Activated CD4-positive, alpha-beta memory T cell treated with anti-CD3 and anti-CD28 coated beads, Interleukin-2, amount 10 ng/mL, durations not matched to agents 7 days and 5 days (primary cell): ENCODE results near the gene NUP93. TPM values are rescaled to one million over a fixed set of nuclear protein-coding genes. Genes with fewer than 3 reads are reported as not detected.
"Not testable (repeated sequence)": the region's sequence is repeated elsewhere in the genome, so short reads cannot be mapped to it uniquely, and the experiment has no call there.

Source experiments
- CTCF ChIA-PET: fragments of 350-600 bp; sonication (Branson Sonifier 250); formaldehyde crosslinking; loops from one replicate; lab custom pipeline; 2021; ENCODE audit warnings: antibody characterized with exemption, inconsistent platforms; lab: Charles Lee
- POLR2A ChIA-PET: fragments of 350-600 bp; sonication (Branson Sonifier 250); formaldehyde crosslinking; loops from one replicate; lab custom pipeline; 2021; ENCODE audit warnings: antibody characterized with exemption; lab: Charles Lee
- DNase-seq: peaks from one replicate; pipeline ENCODE4 v3.0.0-alpha.2; 2020
- H3K27ac Mint-ChIP-seq: one replicate; pipeline ENCODE4 v1.8.0; 2021; ENCODE audit warnings: mild to moderate bottlenecking, mixed read lengths
- H3K27me3 Mint-ChIP-seq: one replicate; pipeline ENCODE4 v1.8.0; 2021; ENCODE audit warnings: mixed read lengths
- H3K36me3 Mint-ChIP-seq: one replicate; pipeline ENCODE4 v1.8.0; 2021; ENCODE audit warnings: low read depth, mixed read lengths
- H3K4me1 Mint-ChIP-seq: one replicate; pipeline ENCODE4 v1.8.0; 2021; ENCODE audit warnings: mixed read lengths
- H3K4me3 Mint-ChIP-seq: one replicate; pipeline ENCODE4 v1.8.0; 2021; ENCODE audit warnings: mild to moderate bottlenecking, mixed read lengths
- H3K9me3 Mint-ChIP-seq: one replicate; pipeline ENCODE4 v1.8.0; 2021; ENCODE audit warnings: mixed read lengths
- total RNA-seq, 2 experiments: library from RNA; stranded (reverse); gene quantifications; one replicate each; pipeline ENCODE4 v1.2.3, GENCODE V29; 2021

The NUP93 gene
- total RNA-seq, 2 experiments from 2014 or later: 66.4 to 70.1 TPM

- Mint-ChIP-seq H3K4me1 (peaks cover 33% of the 10 kb centered on the region), H3K36me3 (no peaks in the 10 kb centered on the region), H3K27ac (no peak overlapping the region), H3K4me3 (no peak overlapping the region), H3K9me3 (no peaks in the 10 kb centered on the region), H3K27me3 (no peaks in the 10 kb centered on the region)
- CTCF ChIA-PET: interaction anchor here (0.6 to 3.6 kb wide), 9 partner anchors 15 to 89 kb away, joined by 3 to 22 read pairs (median 4); no protein-coding TSS in a partner anchor
- POLR2A ChIA-PET: interaction anchor here (8.9 kb wide), 1 partner anchor 67 kb away, joined by 67 read pairs; the partner anchor contains the start of gene HERPUD1
- no peak for DNase-seq
Observed at GRCh38 chr16:56865394-56866062, 135.6 kb downstream of the NUP93 start.

DNA sequence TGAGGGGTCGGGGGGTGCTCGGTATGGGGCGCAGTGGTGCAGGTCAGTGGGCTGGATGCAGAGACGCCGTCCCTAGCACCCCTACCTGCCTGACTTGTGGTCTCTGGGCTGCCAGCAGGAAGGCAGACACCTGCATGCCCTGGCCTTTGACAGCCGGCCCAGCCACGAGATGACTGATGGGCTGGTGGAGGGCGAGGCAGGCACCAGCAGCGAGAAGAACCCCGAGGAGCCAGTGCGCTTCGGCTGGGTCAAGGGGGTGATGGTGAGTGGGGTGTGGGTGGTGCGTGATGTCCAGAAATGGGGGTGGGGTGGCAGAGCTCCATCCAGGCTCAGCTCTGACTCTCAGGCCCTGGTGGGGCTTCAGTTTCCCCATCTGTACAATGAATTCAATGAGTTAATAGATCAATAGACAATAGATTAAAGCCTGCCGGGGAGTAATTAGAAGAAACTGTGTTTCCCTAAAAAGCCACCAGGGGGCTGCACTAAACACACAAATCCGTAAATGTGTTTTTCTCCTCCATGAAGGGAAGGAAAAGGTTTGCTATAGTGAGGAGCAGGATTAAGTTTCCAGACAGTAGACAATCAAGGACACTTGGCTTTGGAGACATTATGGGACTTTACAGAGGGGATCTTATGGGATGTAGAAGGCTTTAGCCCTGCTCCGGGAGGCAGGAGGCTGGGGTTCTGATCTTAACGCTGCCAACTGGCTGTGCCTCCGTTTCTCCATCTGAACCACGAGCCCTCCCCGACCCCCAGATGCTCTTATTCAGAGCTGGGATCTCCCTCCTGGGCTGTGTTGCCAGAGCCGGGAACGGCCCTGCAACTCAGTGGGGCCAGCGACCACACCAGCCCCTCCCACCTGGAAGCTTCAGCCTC lies 137.3 kb downstream of the NUP93 start:
- peak; percentile 45 for DNase-seq
- no peak overlapping the region for H3K27ac Mint-ChIP-seq
- CTCF ChIA-PET: interaction anchor here (0.9 to 3.6 kb wide), 12 partner anchors 8 to 98 kb away, joined by 3 to 22 read pairs (median 4); no protein-coding TSS in a partner anchor
- POLR2A ChIA-PET: interaction anchor here (8.9 kb wide), 1 partner anchor 66 kb away, joined by 67 read pairs; the partner anchor contains the start of gene HERPUD1
- peaks cover 16% of the 10 kb centered on the region for H3K4me1 Mint-ChIP-seq
- H3K36me3 Mint-ChIP-seq: no peaks in the 10 kb centered on the region
- no peak overlapping the region for H3K4me3 Mint-ChIP-seq
- no peaks in the 10 kb centered on the region for H3K27me3 Mint-ChIP-seq
- H3K9me3 Mint-ChIP-seq: no peaks in the 10 kb centered on the region

GRCh38 chr16:56868175-56868574 lies 138.2 kb downstream of the NUP93 start:
- Mint-ChIP-seq H3K4me3 (no peak overlapping the region), H3K27me3 (no peaks in the 10 kb centered on the region), H3K9me3 (no peaks in the 10 kb centered on the region), H3K4me1 (peaks cover 13% of the 10 kb centered on the region), H3K27ac (no peak overlapping the region), H3K36me3 (no peaks in the 10 kb centered on the region)
- no peak for DNase-seq
- ChIA-PET POLR2A (interaction anchor here (8.9 kb wide), 1 partner anchor 65 kb away, joined by 67 read pairs; the partner anchor contains the start of gene HERPUD1), CTCF (interaction anchor here (0.9 to 3.6 kb wide), 8 partner anchors 20 to 166 kb away, joined by 3 to 22 read pairs (median 10); no protein-coding TSS in a partner anchor)

GRCh38 chr16:56868766-56869165 lies 138.8 kb downstream of the NUP93 start:
- not testable (repeated sequence) for H3K27me3 Mint-ChIP-seq, H3K4me3 Mint-ChIP-seq, H3K36me3 Mint-ChIP-seq, H3K4me1 Mint-ChIP-seq, H3K27ac Mint-ChIP-seq, H3K9me3 Mint-ChIP-seq, DNase-seq
- ChIA-PET POLR2A (interaction anchor here (1.3 to 8.9 kb wide), 2 partner anchors 64 to 68 kb away, joined by 4 to 67 read pairs; partner anchors contain the start of gene HERPUD1), CTCF (interaction anchor here (0.8 to 3.2 kb wide), 11 partner anchors 17 to 292 kb away, joined by 3 to 13 read pairs (median 5); no protein-coding TSS in a partner anchor)

DNA sequence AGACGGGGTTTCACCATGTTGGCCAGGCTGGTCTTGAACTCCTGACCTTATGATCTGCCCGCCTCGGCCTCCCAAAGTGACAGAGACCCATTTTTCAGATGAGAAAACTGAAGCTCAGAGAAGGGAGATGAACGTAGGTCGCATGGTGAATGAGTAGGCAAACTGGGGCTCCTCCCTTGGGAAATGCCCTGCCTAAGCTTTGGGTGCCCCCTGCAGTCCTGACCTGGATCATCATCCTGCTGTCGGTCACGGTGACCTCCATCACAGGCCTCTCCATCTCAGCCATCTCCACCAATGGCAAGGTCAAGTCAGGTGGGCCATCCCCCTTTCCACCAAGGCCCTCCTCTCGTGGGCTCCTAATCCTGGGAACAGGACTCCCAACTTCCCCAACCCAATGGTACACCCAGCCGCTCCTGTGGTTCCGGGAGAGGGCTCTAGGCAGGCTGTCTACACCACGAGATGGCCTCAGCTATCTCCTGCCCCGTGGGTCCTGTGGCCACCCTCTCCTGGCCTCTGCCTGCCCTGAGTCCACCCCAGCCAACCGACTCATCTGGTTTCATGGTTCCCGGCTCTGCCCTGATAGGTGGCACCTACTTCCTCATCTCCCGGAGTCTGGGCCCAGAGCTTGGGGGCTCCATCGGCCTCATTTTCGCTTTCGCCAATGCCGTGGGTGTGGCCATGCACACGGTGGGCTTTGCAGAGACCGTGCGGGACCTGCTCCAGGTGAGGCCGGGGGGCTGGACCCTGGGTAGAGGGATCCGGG lies 139.8 kb downstream of the NUP93 start:
- H3K27ac Mint-ChIP-seq: no peak overlapping the region
- ChIA-PET CTCF (interaction anchor here (0.6 to 2.1 kb wide), 12 partner anchors 18 to 293 kb away, joined by 3 to 13 read pairs (median 4); no protein-coding TSS in a partner anchor), POLR2A (interaction anchor here (1.3 to 8.9 kb wide), 2 partner anchors 63 to 67 kb away, joined by 4 to 67 read pairs; partner anchors contain the start of gene HERPUD1)
- peak; percentile 58 for DNase-seq
- no peaks in the 10 kb centered on the region for H3K9me3 Mint-ChIP-seq
- peaks cover 8% of the 10 kb centered on the region for H3K4me1 Mint-ChIP-seq
- H3K27me3 Mint-ChIP-seq: no peaks in the 10 kb centered on the region
- no peak overlapping the region for H3K4me3 Mint-ChIP-seq
- no peaks in the 10 kb centered on the region for H3K36me3 Mint-ChIP-seq

GRCh38 chr16:56870276-56870888 lies 140.5 kb downstream of the NUP93 start:
- no peak for DNase-seq
- Mint-ChIP-seq H3K9me3 (no peaks in the 10 kb centered on the region), H3K27me3 (no peaks in the 10 kb centered on the region), H3K4me3 (no peak overlapping the region), H3K36me3 (no peaks in the 10 kb centered on the region), H3K27ac (no peak overlapping the region), H3K4me1 (peaks cover 8% of the 10 kb centered on the region)
- ChIA-PET CTCF (interaction anchor here (0.6 to 2.1 kb wide), 2 partner anchors 168 to 1601 kb away, joined by 3 to 11 read pairs; no protein-coding TSS in a partner anchor), POLR2A (interaction anchor here (8.9 kb wide), 1 partner anchor 62 kb away, joined by 67 read pairs; the partner anchor contains the start of gene HERPUD1)

GRCh38 chr16:56871172-56871593 lies 141.3 kb downstream of the NUP93 start:
- no peak overlapping the region for H3K4me3 Mint-ChIP-seq
- no peak for DNase-seq
- H3K27me3 Mint-ChIP-seq: no peaks in the 10 kb centered on the region
- POLR2A ChIA-PET: no interaction called here
- H3K4me1 Mint-ChIP-seq: peaks cover 8% of the 10 kb centered on the region
- no peak overlapping the region for H3K27ac Mint-ChIP-seq
- no peaks in the 10 kb centered on the region for H3K36me3 Mint-ChIP-seq
- no peaks in the 10 kb centered on the region for H3K9me3 Mint-ChIP-seq
- CTCF ChIA-PET: interaction anchor here (0.6 kb wide), 1 partner anchor 1600 kb away, joined by 3 read pairs; no protein-coding TSS in a partner anchor

DNA sequence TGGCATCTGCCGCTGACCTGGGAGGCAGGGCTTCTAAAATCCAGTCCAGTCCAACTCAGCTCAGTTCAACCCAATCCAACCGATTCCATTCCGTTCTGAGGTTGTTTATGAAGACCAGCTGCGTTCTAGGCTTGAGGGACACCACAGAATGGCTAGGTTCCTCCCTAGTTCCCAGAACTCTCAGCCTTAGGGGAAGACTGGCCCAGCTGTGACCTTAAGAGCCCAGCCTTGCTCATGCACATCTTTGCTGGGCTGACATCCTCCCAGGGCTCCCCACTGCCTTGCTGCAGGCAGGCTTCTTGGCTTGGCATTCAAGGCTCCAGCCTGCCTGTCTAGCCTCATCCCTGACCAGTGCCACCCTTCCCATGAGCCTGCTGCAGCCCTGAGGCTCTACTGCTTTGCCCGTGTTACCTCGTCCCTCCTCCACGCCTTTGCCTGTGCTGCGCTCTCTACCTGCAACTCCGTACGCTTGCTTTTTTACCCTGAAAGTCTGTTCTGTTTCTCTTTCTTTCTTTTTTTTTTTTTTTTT lies 143.0 kb downstream of the NUP93 start:
- ChIA-PET CTCF (no interaction called here), POLR2A (no interaction called here)
- Mint-ChIP-seq H3K27me3 (no peaks in the 10 kb centered on the region), H3K36me3 (no peaks in the 10 kb centered on the region), H3K9me3 (no peaks in the 10 kb centered on the region), H3K4me3 (no peak overlapping the region), H3K27ac (no peak overlapping the region), H3K4me1 (peaks cover 6% of the 10 kb centered on the region)
- DNase-seq: no peak

DNA sequence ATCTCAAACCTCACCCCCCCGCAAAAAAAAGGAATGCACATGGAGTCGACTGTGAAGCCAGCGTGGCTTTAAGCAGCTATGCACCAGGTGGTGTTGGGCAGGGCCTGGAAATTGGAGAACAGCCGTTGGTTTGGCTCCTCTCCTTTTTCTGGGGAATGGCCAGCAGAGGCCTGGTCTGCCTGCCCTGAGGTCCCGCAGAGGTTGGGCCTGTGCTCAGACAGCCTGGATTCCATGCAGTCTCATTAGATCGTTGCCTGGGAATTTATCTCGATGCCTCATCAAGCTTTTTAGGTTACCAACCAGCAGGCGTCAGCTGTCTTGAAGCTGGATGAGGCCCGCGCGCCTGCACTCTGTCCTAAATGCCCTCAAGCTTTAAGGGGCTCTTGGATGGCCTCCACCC lies 144.9 kb downstream of the NUP93 start:
- no peaks in the 10 kb centered on the region for H3K9me3 Mint-ChIP-seq
- no peaks in the 10 kb centered on the region for H3K36me3 Mint-ChIP-seq
- no peaks in the 10 kb centered on the region for H3K27me3 Mint-ChIP-seq
- H3K4me3 Mint-ChIP-seq: no peak overlapping the region
- ChIA-PET POLR2A (interaction anchor here (1.1 to 1.4 kb wide), 3 partner anchors 10 to 64 kb away, joined by 3 to 4 read pairs (median 3); no protein-coding TSS in a partner anchor), CTCF (interaction anchor here (1.1 to 1.2 kb wide), 2 partner anchors 8 to 110 kb away, joined by 3 to 4 read pairs; no protein-coding TSS in a partner anchor)
- peaks cover 6% of the 10 kb centered on the region for H3K4me1 Mint-ChIP-seq
- no peak overlapping the region for H3K27ac Mint-ChIP-seq
- DNase-seq: no peak

GRCh38 chr16:56876048-56876447 lies 146.1 kb downstream of the NUP93 start:
- Mint-ChIP-seq H3K27me3 (no peaks in the 10 kb centered on the region), H3K9me3 (no peaks in the 10 kb centered on the region), H3K36me3 (no peaks in the 10 kb centered on the region), H3K27ac (no peak overlapping the region), H3K4me1 (peaks cover 6% of the 10 kb centered on the region), H3K4me3 (no peak overlapping the region)
- ChIA-PET CTCF (no interaction called here), POLR2A (no interaction called here)
- no peak for DNase-seq

- no peak for DNase-seq
- H3K4me1 Mint-ChIP-seq: peaks cover 5% of the 10 kb centered on the region
- H3K27me3 Mint-ChIP-seq: no peaks in the 10 kb centered on the region
- H3K27ac Mint-ChIP-seq: no peak overlapping the region
- H3K36me3 Mint-ChIP-seq: no peaks in the 10 kb centered on the region
- H3K4me3 Mint-ChIP-seq: no peak overlapping the region
- CTCF ChIA-PET: no interaction called here
- no peaks in the 10 kb centered on the region for H3K9me3 Mint-ChIP-seq
- POLR2A ChIA-PET: no interaction called here
Observed at GRCh38 chr16:56877486-56878182, 147.7 kb downstream of the NUP93 start.
